K562 (cell line): ENCODE results near the gene ATAD5. TPM values are rescaled to one million over a fixed set of nuclear protein-coding genes. Genes with fewer than 3 reads are reported as not detected.

Experiments used
- ATAC-seq: fragments of 200-7000 bp; cut with Tn5 transposase; 3 replicates; pipeline ENCODE4 v1.9.1; 2020; ENCODE audit warnings: moderate library complexity
- BruUV-seq: library from RNA; stranded (reverse); fragments of 400-500 nt; replicated peaks from 2 replicates; lab custom pipeline; 2021; lab: Mats Ljungman, UMichigan
- CTCF ChIA-PET: fragments of 300-600 bp; formaldehyde crosslinking; extraction: SDS; loops from one replicate; lab custom pipeline; 2021; ENCODE audit warnings: low intra/inter-chr PET ratio; lab: Yijun Ruan, JAX
- POLR2A ChIA-PET: fragments of 300-600, 350-650 bp; sonication (Branson Sonifier 250); formaldehyde crosslinking; extraction: SDS; loops from one replicate; lab custom pipeline; 2021; ENCODE audit warnings: antibody characterized with exemption, inconsistent platforms; lab: Yijun Ruan, JAX
- DNase-seq, 4 experiments: peaks; one replicate each; pipeline versions ENCODE4 v3.0.0 to v3.0.0-alpha.2; 2011 to 2018; ENCODE audit warnings: low spot score in 3 of 4, mixed read lengths in 3 of 4; ENCODE audit errors: extremely low read depth in 1 of 4
- FAIRE-seq: peaks from 2 replicates; lab custom pipeline; 2011; peaks lifted over from hg19 to GRCh38; lab: Jason Lieb, UNC
- H2AFZ ChIP-seq: 2 replicates; pipeline ENCODE4 v1.6.0; 2011; ENCODE audit warnings: low read depth, low read length, control low read depth, inconsistent platforms
- H3K27ac ChIP-seq: fragments of 200-600 bp; 3 replicates; pipeline ENCODE4 v1.8.0; 2011; ENCODE audit warnings: low read depth, mild to moderate bottlenecking, control low read depth, inconsistent platforms, low read length, moderate library complexity, mixed read lengths; ENCODE audit errors: extremely low read depth
- H3K27me3 ChIP-seq, 2 experiments: fragments of 300-600 bp in 1 of 2; 2 replicates in 1 of 2; 3 replicates in 1 of 2; pipeline versions ENCODE4 v1.6.0 to v1.8.0; 2011; ENCODE audit warnings: inconsistent platforms in 2 of 2, low read length in 2 of 2, mild to moderate bottlenecking in 1 of 2, mixed read lengths in 1 of 2, moderate library complexity in 1 of 2; ENCODE audit not compliant: control insufficient read depth in 2 of 2, insufficient read depth in 2 of 2
- H3K36me3 ChIP-seq: fragments of 300-600 bp; 3 replicates; pipeline ENCODE4 v1.8.0; 2011; ENCODE audit warnings: mild to moderate bottlenecking, low read length, inconsistent platforms; ENCODE audit not compliant: control insufficient read depth, insufficient read depth
- H3K4me1 ChIP-seq, 2 experiments: fragments of 200-600 bp in 1 of 2; replicated peaks in 1 of 2; 2 replicates in 1 of 2; 3 replicates in 1 of 2; pipeline versions ENCODE4 v1.5.1 to v1.8.0; 2011; ENCODE audit warnings: inconsistent platforms in 2 of 2, low read length in 2 of 2, mild to moderate bottlenecking in 1 of 2, mixed read lengths in 1 of 2, moderate library complexity in 1 of 2; ENCODE audit not compliant: control insufficient read depth in 2 of 2, insufficient read depth in 2 of 2
- H3K4me2 ChIP-seq: 2 replicates; pipeline ENCODE4 v1.6.1; 2011; ENCODE audit warnings: low read length, control low read depth, inconsistent platforms, mixed read lengths; ENCODE audit not compliant: insufficient read depth
- H3K4me3 ChIP-seq: fragments of 200-600 bp; sonication (generic), shearing (Covaris generic); 2 replicates; pipeline ENCODE4 v1.5.1; 2016; ENCODE audit warnings: control low read depth, inconsistent platforms
- H3K79me2 ChIP-seq: fragments of 200-600 bp; 3 replicates; pipeline ENCODE4 v1.8.0; 2011; ENCODE audit warnings: low read length, inconsistent platforms; ENCODE audit not compliant: control insufficient read depth, insufficient read depth
- H3K9ac ChIP-seq, 2 experiments: 2 replicates each; pipeline versions ENCODE4 v1.6.0 to v1.6.1; 2011; ENCODE audit warnings: low read depth in 2 of 2, low read length in 2 of 2, control low read depth in 1 of 2, inconsistent platforms in 1 of 2, mild to moderate bottlenecking in 1 of 2, mixed read lengths in 1 of 2; ENCODE audit not compliant: insufficient read depth in 1 of 2
- H3K9me1 ChIP-seq: one replicate; pipeline ENCODE4 v1.6.0; 2011; ENCODE audit warnings: inconsistent platforms, mild to moderate bottlenecking, low read length, moderate library complexity; ENCODE audit not compliant: control insufficient read depth, insufficient read depth
- H3K9me3 ChIP-seq: replicated peaks from 2 replicates; pipeline ENCODE4 v1.5.1; 2011; ENCODE audit warnings: low read depth, low read length, inconsistent platforms; ENCODE audit not compliant: control insufficient read depth, insufficient read depth
- H4K20me1 ChIP-seq: replicated peaks from 2 replicates; pipeline ENCODE4 v1.6.1; 2011; ENCODE audit warnings: low read length, inconsistent platforms, mixed read lengths; ENCODE audit not compliant: control insufficient read depth, insufficient read depth
- CXXC5 ChIP-seq: fragments of 250-450 bp; sonication (Bioruptor Pico); IDR thresholded peaks from 2 replicates; pipeline ENCODE4 v1.8.0; 2022; ENCODE audit warnings: inconsistent platforms, mild to moderate bottlenecking, moderate library complexity
- DPF2 ChIP-seq: fragments of 450-650 bp; IDR thresholded peaks from 2 replicates; pipeline ENCODE4 v1.6.1; 2016
- FOXM1 ChIP-seq, 2 experiments: fragments of 450-650 bp in 1 of 2; sonication (generic) in 1 of 2; formaldehyde crosslinking in 1 of 2; IDR thresholded peaks; 2 replicates each; pipeline versions ENCODE4 v1.6.1 to v1.9.0; 2017 to 2022; ENCODE audit warnings: low read depth in 2 of 2, mild to moderate bottlenecking in 2 of 2, missing genetic modification reagents in 1 of 2, moderate library complexity in 1 of 2
- GATAD2B ChIP-seq: fragments of 450-650 bp; IDR thresholded peaks from 2 replicates; pipeline ENCODE4 v1.6.1; 2017; ENCODE audit warnings: mild to moderate bottlenecking, borderline replicate concordance
- MAFK ChIP-seq: IDR thresholded peaks from 2 replicates; pipeline ENCODE4 v1.6.1; 2011; ENCODE audit warnings: low read length, improper control_type of control experiment
- REST ChIP-seq, 2 experiments: fragments of 450-650 bp; formaldehyde crosslinking in 1 of 2; IDR thresholded peaks; 2 replicates each; pipeline versions ENCODE4 v1.4.0 to v1.6.1; 2014 to 2020; ENCODE audit warnings: mild to moderate bottlenecking in 2 of 2, borderline replicate concordance in 1 of 2, low read depth in 1 of 2
- ZNF316 ChIP-seq: fragments of 450-650 bp; IDR thresholded peaks from 2 replicates; pipeline ENCODE4 v1.6.1; 2016
- ZNF707 ChIP-seq: fragments of 250-450 bp; sonication (Bioruptor Pico); conservative IDR thresholded peaks from 2 replicates; pipeline ENCODE4 v1.8.0; 2022; ENCODE audit warnings: inconsistent platforms, mild to moderate bottlenecking, moderate library complexity
- WGBS: fragments of 100-300 bp; shearing (Covaris generic); methylation state at CpG from one replicate; pipeline ENCODE4 v1.1.6; 2016; ENCODE audit warnings: low coverage, mixed read lengths; ENCODE audit not compliant: insufficient coverage; ENCODE audit errors: missing lambda C conversion rate; 5-methylcytosine and 5-hydroxymethylcytosine counted together
- in situ Hi-C: fragments of 300-500 bp; cut with MboI; formaldehyde crosslinking; loops from 4 replicates; pipeline ENCODE4 v1.15.0; 2018; ENCODE audit warnings: inconsistent platforms, mixed read lengths
- intact Hi-C: fragments of 100-400 bp; cut with micrococcal nuclease; formaldehyde crosslinking; loops from 2 replicates; pipeline ENCODE4 v1.14.2; 2022
- polyA plus RNA-seq, 8 experiments: library from polyadenylated mRNA; depleted of rRNA in 4 of 8; stranded (reverse) in 5 of 8; unstranded in 3 of 8; fragments of >200 nt; fragmentation: Nextera tagmentation in 2 of 8; fragmentation: Illumina TruSeq in 1 of 8; extraction: Ambion mirVana in 2 of 8; extraction: Trizol in 1 of 8; gene quantifications; 2 replicates each; pipeline versions ENCODE4 v1.2.1 to v1.2.3, GENCODE V29; 2011 to 2014; ENCODE audit warnings: inconsistent platforms in 1 of 8, missing spikeins in 1 of 8
- total RNA-seq, 7 experiments: library from RNA; depleted of rRNA in 6 of 7; stranded (reverse); fragments of >200 nt in 6 of 7; fragmentation: Illumina TruSeq in 2 of 7; extraction: Trizol in 2 of 7; gene quantifications; 2 replicates each; pipeline versions ENCODE4 v1.2.1 to v1.2.3, GENCODE V29; 2011 to 2021; ENCODE audit warnings: low replicate concordance in 1 of 7
- TF ChIP-seq, protein P1 (sequence below): IDR thresholded peaks from 3 replicates; pipeline ENCODE4 v1.6.1; 2011; ENCODE audit warnings: borderline replicate concordance, mild to moderate bottlenecking, moderate library complexity; ENCODE audit not compliant: insufficient read length; ENCODE audit errors: extremely low read depth

The ATAD5 gene
- total and polyA plus RNA-seq, 9 of the 15 experiments (the other 6 are each of a cell fraction or from before 2014, with no cell fraction given): 4.6 to 25.6 (median 19.5) TPM

GRCh38 chr17:30831257-30831656 lies 509 bp upstream of the ATAD5 start:
- peaks cover 46% of the 10 kb centered on the region for H3K79me2 ChIP-seq
- ChIA-PET CTCF (no interaction called here), POLR2A (interaction anchor here (0.6 to 1.0 kb wide), 2 partner anchors 20 to 265 kb away, joined by 3 read pairs; no protein-coding TSS in a partner anchor)
- FAIRE-seq: peak; percentile 69
- peak in 3 of 4 experiments; percentile 22 to 71 (median 66) for DNase-seq
- TSS peak; percentile 77 for BruUV-seq
- WGBS: 3% methylated on average over 13 of the region's 13 CpGs
- peak overlapping the region; percentile 97 for H2AFZ ChIP-seq
- peak; percentile 68 for ATAC-seq
- peak overlapping the region; percentile 57 to 96; a peak in 3 of 4 replicates for H3K9ac ChIP-seq
- intact Hi-C loops (no loop called here), in situ Hi-C loops (no loop called here)
- H3K36me3 ChIP-seq: peaks cover 25% of the 10 kb centered on the region
- peak overlapping the region; percentile 95 for H3K27ac ChIP-seq
- H3K9me1 ChIP-seq: no peaks in the 10 kb centered on the region
- H3K4me3 ChIP-seq: peak overlapping the region; percentile 86
- H3K27me3 ChIP-seq: no peaks in the 10 kb centered on the region
- H3K4me2 ChIP-seq: peak overlapping the region; percentile 98
- H3K4me1 ChIP-seq: peaks cover 13 to 14% of the 10 kb centered on the region in 2 experiments; a peak in 4 of 5 replicates
- H3K9me3 ChIP-seq: no peaks in the 10 kb centered on the region
- H4K20me1 ChIP-seq: no peaks in the 10 kb centered on the region; the same call in 1 of the 2 replicates
- TF ChIP-seq GATAD2B (no peak), ZNF707 (CRISPR knock-in tag) (no peak), ZNF316 (peak; percentile 62; the same call in 1 of the 2 replicates), MAFK (0 out of 2 replicates have a peak, but pooled peaks have one; percentile 39), FOXM1 (IDR thresholded peaks at IDR 0.05; ENCODE audit: low read depth) (no peak), FOXM1 (CRISPR knock-in tag; IDR thresholded peaks at IDR 0.05; ENCODE audit: low read depth) (no peak), CXXC5 (CRISPR knock-in tag) (no peak), REST (IDR thresholded peaks at IDR 0.05; ENCODE audit: borderline replicate concordance) (no peak), REST (CRISPR knock-in tag; IDR thresholded peaks at IDR 0.05; ENCODE audit: low read depth) (no peak), DPF2 (peak; percentile 27; the same call in 1 of the 2 replicates)
- TF ChIP-seq, protein P1, sequence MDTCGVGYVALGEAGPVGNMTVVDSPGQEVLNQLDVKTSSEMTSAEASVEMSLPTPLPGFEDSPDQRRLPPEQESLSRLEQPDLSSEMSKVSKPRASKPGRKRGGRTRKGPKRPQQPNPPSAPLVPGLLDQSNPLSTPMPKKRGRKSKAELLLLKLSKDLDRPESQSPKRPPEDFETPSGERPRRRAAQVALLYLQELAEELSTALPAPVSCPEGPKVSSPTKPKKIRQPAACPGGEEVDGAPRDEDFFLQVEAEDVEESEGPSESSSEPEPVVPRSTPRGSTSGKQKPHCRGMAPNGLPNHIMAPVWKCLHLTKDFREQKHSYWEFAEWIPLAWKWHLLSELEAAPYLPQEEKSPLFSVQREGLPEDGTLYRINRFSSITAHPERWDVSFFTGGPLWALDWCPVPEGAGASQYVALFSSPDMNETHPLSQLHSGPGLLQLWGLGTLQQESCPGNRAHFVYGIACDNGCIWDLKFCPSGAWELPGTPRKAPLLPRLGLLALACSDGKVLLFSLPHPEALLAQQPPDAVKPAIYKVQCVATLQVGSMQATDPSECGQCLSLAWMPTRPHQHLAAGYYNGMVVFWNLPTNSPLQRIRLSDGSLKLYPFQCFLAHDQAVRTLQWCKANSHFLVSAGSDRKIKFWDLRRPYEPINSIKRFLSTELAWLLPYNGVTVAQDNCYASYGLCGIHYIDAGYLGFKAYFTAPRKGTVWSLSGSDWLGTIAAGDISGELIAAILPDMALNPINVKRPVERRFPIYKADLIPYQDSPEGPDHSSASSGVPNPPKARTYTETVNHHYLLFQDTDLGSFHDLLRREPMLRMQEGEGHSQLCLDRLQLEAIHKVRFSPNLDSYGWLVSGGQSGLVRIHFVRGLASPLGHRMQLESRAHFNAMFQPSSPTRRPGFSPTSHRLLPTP: no peak
